Fibroblast of mammary gland (primary cell): Measurements from ENCODE around the gene CPXM1.

Source experiments
- DNase-seq: peaks from one replicate; pipeline ENCODE4 v3.0.0-alpha.2; 2010; ENCODE audit warnings: low read depth
- H3K4me3 ChIP-seq: 2 replicates; pipeline ENCODE4 v1.5.1; 2011; ENCODE audit warnings: low read depth, mild to moderate bottlenecking, low read length, moderate library complexity; ENCODE audit not compliant: control insufficient read depth
- TF ChIP-seq, protein P1 (sequence below): conservative IDR thresholded peaks from 2 replicates; pipeline ENCODE4 v1.5.1; 2011; ENCODE audit warnings: low read depth, low read length, inconsistent platforms; ENCODE audit not compliant: control insufficient read depth, insufficient read depth

CPXM1 gene

GRCh38 chr20:2757969-2758368 is 42.5 kb downstream of the CPXM1 start:
- DNase-seq, result no peak
- H3K4me3 ChIP-seq, result no peak overlapping the region
- TF ChIP-seq, protein P1, sequence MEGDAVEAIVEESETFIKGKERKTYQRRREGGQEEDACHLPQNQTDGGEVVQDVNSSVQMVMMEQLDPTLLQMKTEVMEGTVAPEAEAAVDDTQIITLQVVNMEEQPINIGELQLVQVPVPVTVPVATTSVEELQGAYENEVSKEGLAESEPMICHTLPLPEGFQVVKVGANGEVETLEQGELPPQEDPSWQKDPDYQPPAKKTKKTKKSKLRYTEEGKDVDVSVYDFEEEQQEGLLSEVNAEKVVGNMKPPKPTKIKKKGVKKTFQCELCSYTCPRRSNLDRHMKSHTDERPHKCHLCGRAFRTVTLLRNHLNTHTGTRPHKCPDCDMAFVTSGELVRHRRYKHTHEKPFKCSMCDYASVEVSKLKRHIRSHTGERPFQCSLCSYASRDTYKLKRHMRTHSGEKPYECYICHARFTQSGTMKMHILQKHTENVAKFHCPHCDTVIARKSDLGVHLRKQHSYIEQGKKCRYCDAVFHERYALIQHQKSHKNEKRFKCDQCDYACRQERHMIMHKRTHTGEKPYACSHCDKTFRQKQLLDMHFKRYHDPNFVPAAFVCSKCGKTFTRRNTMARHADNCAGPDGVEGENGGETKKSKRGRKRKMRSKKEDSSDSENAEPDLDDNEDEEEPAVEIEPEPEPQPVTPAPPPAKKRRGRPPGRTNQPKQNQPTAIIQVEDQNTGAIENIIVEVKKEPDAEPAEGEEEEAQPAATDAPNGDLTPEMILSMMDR, result no peak

DNA sequence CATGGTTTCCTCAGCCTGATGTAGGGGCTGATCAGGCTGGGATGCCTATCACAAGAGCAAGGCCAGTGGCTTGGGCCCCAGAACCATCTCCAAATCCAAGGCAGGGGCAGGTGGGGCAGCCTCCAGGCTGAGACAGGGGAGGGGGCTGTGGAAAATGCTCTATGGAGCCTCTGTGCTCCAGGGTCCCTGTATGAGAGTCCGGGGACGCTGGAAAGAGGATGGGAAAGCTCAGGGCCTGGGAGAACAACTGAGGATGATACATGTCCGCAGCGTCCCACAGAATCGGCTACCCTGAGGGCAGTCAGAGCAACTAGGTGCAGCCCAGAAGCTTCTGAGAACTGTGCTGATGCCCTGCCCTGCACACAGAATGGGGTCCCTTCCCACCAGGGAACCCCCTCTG is 43.4 kb downstream of the CPXM1 start:
- no peak overlapping the region for H3K4me3 ChIP-seq
- TF ChIP-seq, protein P1, result no peak
- no peak for DNase-seq

- DNase-seq, result peak; percentile 58
- TF ChIP-seq, protein P1, result peak; percentile 72
- H3K4me3 ChIP-seq, result no peak overlapping the region
These were observed 44.3 kb downstream of the CPXM1 start for GRCh38 chr20:2756056-2756611.

DNA sequence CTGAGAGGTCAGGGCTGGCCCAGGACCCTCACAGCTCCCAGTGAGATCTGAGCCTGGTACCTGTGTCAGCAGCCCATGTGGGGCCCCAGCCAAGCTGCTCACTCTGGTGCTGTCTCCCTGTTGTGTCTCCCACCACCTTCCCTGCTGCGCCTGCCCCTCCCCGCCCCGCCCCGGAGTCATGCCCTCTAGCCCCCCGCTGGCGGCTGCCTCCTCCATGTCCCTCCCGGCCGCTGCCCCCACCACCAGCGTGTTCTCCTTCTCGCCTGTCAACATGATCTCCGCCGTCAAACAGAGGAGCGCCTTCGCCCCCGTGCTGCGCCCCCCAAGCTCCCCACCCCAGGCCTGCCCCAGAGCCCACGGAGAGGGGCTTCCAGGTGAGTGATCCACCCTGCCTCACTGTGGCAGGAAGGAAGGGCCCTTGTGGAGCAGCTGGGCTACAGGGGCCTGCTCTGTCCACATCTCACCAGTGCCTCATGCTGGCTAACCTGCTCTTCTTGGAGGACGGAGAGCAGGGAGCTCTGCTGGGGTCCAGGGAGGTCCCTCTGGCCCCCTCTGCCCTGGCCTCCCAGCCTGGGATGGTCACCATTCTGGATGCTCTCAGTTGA is 44.9 kb downstream of the CPXM1 start:
- no peak overlapping the region for H3K4me3 ChIP-seq
- DNase-seq, result no peak
- TF ChIP-seq, protein P1, result no peak

DNA sequence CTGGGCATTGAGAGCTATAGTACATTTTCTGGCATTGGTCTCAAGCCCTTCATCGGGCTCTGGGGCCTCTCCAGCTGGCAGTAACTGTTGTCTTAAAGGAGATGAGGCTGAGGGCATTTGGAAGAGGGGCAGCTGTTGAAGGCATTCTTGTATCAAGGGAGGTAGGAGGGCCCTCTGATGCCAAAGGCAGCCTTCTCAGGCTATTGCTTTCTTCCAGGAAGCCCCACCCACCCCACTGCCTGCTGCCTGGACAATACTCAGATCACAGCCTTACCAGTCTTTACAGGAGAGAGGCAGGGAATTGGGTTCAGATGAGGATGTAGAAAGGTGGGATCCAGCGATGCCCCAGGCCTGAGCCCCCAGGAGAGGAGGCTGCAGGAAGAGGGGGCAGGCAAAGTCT is 46.0 kb downstream of the CPXM1 start:
- no peak overlapping the region for H3K4me3 ChIP-seq
- no peak for DNase-seq
- TF ChIP-seq, protein P1, result no peak

- no peak overlapping the region for H3K4me3 ChIP-seq
- TF ChIP-seq, protein P1, result no peak
- no peak for DNase-seq
These were observed 46.9 kb downstream of the CPXM1 start for GRCh38 chr20:2753461-2754040.
